Cardiac septum (tissue), 1 donor: ENCODE measurements around the gene CEL. TPM values are rescaled to one million over a fixed set of nuclear protein-coding genes. Genes with fewer than 3 reads are reported as not detected.
"Not testable (repeated sequence)": the region's sequence is repeated elsewhere in the genome, so short reads cannot be mapped to it uniquely, and the experiment has no call there.

Experiments used
- DNase-seq: peaks from one replicate; pipeline ENCODE4 v3.0.0-alpha.2; 2020; ENCODE audit warnings: low spot score
- intact Hi-C: fragments of 100-400 bp; cut with DNase I; formaldehyde crosslinking; loops from one replicate; pipeline ENCODE4 v1.14.0; 2022
- total RNA-seq: library from RNA; stranded (reverse); fragmentation: NEBNext Ultra II Directional; extraction: Animal tissue kit (Norgen Biotek cat#: 25700); gene quantifications from one replicate; pipeline ENCODE4 v1.2.1, GENCODE V29; 2021
- donor health status: DM: no; HTN: no; CAD: no.

The CEL gene
- total RNA-seq, 1 donor from 2014 or later, result 0.59 TPM

GRCh38 chr9:133075925-133076630, 14.3 kb downstream of the CEL start:
- intact Hi-C loops, result no loop called here

GRCh38 chr9:133076691-133077090, 14.9 kb downstream of the CEL start:
- DNase-seq, result no peak
- intact Hi-C loops, result no loop called here

More at GRCh38 chr9:133075925-133076630, 14.3 kb downstream of the CEL start:
- DNase-seq, result no peak

GRCh38 chr9:133078486-133078885, 16.7 kb downstream of the CEL start:
- DNase-seq, result no peak

GRCh38 chr9:133080161-133080560, 18.4 kb downstream of the CEL start:
- intact Hi-C loops, result no loop called here
- DNase-seq, result no peak

More at GRCh38 chr9:133078486-133078885, 16.7 kb downstream of the CEL start:
- intact Hi-C loops, result no loop called here

- DNase-seq, intact Hi-C loops: not testable (repeated sequence)
Observed at GRCh38 chr9:133080786-133081779, 19.3 kb downstream of the CEL start.

- DNase-seq, result not testable (repeated sequence)
Observed at GRCh38 chr9:133081957-133082644, 20.3 kb downstream of the CEL start.

GRCh38 chr9:133083688-133084087, 21.9 kb downstream of the CEL start:
- DNase-seq, intact Hi-C loops: not testable (repeated sequence)

More at GRCh38 chr9:133081957-133082644, 20.3 kb downstream of the CEL start:
- intact Hi-C loops, result not testable (repeated sequence)

- intact Hi-C loops, DNase-seq: not testable (repeated sequence)
Observed at GRCh38 chr9:133086212-133086860, 24.6 kb downstream of the CEL start.

- DNase-seq, result no peak
Observed at GRCh38 chr9:133086894-133087293, 25.1 kb downstream of the CEL start.

GRCh38 chr9:133087429-133088145, 25.8 kb downstream of the CEL start:
- no peak for DNase-seq
- intact Hi-C loops, result no loop called here

More at GRCh38 chr9:133086894-133087293, 25.1 kb downstream of the CEL start:
- intact Hi-C loops, result no loop called here

GRCh38 chr9:133088146-133088750, 26.5 kb downstream of the CEL start:
- DNase-seq, result no peak
- intact Hi-C loops, result no loop called here

GRCh38 chr9:133088756-133089155, 27.0 kb downstream of the CEL start:
- no peak for DNase-seq

GRCh38 chr9:133089271-133089671, 27.5 kb downstream of the CEL start:
- intact Hi-C loops, result no loop called here

More at GRCh38 chr9:133088756-133089155, 27.0 kb downstream of the CEL start:
- intact Hi-C loops, result no loop called here

GRCh38 chr9:133090187-133090586, 28.4 kb downstream of the CEL start:
- DNase-seq, result no peak

More at GRCh38 chr9:133089271-133089671, 27.5 kb downstream of the CEL start:
- DNase-seq, result no peak

GRCh38 chr9:133090752-133091385, 29.1 kb downstream of the CEL start:
- DNase-seq, result no peak

More at GRCh38 chr9:133090187-133090586, 28.4 kb downstream of the CEL start:
- intact Hi-C loops, result no loop called here

GRCh38 chr9:133094351-133094750, 32.6 kb downstream of the CEL start:
- intact Hi-C loops, DNase-seq: not testable (repeated sequence)

More at GRCh38 chr9:133090752-133091385, 29.1 kb downstream of the CEL start:
- intact Hi-C loops, result no loop called here

GRCh38 chr9:133094842-133095393, 33.1 kb downstream of the CEL start:
- intact Hi-C loops, result no loop called here
- DNase-seq, result no peak
